ENCODE results near the gene MAMSTR.
"Not testable (repeated sequence)": the region's sequence is repeated elsewhere in the genome, so short reads cannot be mapped to it uniquely, and the experiment has no call there.

The MAMSTR gene

DNA sequence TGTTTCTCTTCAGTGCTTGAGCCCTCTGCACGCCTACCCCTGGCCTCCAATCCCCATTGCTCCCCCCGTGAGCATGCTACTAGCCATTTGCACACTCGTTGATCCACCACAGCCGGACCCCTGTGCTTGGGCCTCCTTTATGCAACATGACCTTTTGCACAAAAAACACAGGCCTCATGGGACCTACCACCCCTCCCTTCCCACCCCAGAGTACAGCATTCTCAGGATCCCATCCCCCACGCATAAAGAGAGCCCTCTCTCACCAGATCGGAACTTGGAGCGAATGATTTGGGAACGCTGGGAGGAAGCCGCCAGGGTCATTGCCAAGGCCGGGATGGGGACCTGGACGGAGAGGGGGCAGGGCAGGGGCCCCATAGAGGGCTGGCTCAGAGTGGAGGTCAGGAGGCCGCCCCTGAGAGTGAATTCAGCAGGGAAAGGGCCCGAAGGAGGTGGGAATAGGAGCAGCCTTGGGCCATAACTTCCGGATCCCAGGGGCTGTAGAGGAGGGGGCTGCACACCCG, 754 bp downstream of the MAMSTR start:
- DNase-seq = no peak

DNA sequence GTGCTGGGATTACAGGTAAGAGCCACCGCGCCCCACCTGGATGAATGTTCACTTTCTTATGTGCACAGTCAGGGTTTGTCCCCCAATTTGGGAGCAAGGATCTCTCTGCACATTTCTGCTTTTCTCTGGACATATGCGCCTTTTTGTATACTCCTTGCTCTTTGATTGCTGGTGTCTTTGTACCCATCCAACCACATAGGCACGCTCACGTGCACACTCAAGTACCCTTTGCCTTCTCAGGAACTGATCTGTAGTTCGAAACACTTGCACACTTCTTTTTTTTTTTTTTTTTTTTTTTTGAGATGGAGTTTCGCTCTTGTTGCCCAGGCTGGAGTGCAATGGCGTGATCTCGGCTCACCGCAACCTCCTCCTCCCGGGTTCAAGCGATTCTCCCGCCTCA, 1.4 kb downstream of the MAMSTR start:
- DNase-seq = not testable (repeated sequence)

DNA sequence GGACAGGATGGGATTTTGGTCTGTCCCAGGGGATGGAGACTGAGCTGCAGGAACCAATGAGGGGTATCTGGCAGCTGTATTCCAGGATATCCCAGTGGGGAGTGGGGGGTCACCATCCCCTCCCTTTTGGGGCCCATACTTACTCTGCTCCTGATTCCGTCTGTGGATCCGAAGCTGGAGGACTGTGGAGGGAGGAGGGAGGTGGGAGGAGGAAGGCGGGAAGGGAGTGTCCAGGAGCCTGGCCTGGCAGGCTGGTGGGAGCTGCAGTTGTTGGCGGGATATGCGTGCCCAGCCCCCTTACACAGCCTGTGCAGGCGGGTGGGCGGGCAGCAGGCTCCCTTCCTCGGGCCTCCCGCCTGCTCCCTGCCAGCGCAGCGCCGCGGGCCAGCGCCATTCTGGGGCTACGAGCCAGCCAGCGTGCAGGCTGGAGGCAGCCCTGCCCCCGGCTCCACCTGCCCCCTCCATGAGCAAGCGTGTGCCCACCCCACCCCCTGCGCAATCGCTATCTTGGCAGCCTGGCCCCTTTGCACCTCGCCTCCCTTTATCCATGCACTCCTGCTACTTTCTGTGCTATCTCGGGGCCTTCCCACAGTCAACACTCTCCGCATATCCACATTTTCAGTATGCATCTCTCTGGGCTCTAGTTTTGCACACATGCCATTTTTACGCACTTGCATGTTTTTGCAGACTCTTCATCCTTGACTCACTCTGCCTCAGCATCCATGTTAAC, 2.8 kb downstream of the MAMSTR start:
- DNase-seq = no peak

DNA sequence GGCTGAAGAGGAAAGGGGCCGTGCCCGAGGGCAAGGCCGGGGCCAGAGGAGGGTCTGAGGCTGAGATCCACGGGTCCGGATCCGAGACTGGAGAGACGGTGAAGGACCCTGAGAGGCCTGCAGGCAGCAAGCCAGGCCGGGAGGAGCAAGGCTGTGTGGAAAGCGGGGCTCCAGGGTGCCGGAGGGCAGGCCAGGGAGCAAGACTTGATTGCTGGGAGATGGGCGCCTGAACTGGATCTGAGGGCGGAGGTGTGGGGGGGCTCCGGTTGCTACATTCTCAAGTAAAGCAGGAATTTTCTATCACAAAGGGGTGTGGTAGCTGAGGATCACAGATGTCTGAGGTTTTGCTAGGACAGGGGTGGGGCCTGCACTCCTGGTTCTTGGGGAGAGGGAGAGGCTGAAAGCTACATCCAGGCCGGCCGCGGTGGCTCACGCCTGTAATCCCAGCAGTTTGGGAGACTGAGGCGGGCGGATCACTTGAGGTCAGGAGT, 3.8 kb downstream of the MAMSTR start:
- DNase-seq = no peak

GRCh38 chr19:48714759-48715675, 4.5 kb downstream of the MAMSTR start:
- no peak for DNase-seq

- DNase-seq = peak; percentile 92
Observed at GRCh38 chr19:48713864-48714755, 5.4 kb downstream of the MAMSTR start.

GRCh38 chr19:48713041-48713863, 6.3 kb downstream of the MAMSTR start:
- DNase-seq = no peak

DNA sequence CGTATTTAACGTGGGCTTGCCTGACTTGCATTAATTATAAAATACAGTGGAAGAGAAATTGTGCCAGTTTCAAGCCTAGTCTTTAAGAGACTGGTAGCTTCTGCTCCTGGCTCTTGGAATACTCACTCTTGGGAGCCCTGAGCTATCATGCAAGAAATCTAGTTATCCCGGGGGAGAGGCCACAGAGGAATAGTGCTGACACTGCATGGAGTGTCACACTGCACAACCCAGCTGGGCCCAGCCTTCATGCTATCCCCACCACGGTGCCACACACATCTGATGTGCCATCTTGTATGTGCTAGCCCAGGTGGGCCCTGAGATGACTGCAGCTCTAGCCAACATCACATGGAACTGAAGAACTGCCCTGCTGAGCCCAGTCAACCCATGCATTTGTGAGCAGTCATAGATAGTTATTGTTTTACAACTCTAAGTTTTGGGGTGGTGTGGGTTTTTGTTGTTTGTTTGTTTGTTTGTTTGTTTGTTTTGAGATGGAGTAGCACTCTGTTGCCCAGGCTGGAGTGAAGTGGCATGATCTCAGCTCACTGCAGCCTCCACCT, 8.3 kb downstream of the MAMSTR start:
- DNase-seq = no peak

DNA sequence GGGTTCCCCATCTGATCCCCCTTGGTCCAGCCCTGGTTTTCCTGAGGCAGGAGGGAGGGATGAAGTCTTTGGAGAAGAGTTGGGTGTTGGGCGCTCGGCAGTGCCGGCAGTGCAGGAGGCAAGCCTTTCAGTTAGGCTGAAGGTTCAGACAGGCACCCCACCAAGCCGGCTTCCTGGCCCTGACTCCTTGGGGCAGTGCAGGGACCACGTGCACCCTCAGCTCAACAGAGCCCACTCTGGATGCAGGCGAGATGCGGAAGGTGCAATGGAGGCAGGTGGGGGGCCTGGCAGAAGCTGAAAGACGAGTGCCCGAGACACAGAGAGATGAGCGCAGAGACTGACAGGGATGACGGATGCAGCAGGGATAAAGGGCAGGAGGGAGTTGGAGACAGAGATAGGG, 11.1 kb downstream of the MAMSTR start:
- DNase-seq = no peak

GRCh38 chr19:48705431-48705830, 14.1 kb downstream of the MAMSTR start:
- DNase-seq = no peak

GRCh38 chr19:48703316-48703715, 16.2 kb downstream of the MAMSTR start:
- no peak for DNase-seq

GRCh38 chr19:48702701-48703100, 16.8 kb downstream of the MAMSTR start:
- no peak for DNase-seq

GRCh38 chr19:48698046-48698445, 21.5 kb downstream of the MAMSTR start:
- DNase-seq = no peak

DNA sequence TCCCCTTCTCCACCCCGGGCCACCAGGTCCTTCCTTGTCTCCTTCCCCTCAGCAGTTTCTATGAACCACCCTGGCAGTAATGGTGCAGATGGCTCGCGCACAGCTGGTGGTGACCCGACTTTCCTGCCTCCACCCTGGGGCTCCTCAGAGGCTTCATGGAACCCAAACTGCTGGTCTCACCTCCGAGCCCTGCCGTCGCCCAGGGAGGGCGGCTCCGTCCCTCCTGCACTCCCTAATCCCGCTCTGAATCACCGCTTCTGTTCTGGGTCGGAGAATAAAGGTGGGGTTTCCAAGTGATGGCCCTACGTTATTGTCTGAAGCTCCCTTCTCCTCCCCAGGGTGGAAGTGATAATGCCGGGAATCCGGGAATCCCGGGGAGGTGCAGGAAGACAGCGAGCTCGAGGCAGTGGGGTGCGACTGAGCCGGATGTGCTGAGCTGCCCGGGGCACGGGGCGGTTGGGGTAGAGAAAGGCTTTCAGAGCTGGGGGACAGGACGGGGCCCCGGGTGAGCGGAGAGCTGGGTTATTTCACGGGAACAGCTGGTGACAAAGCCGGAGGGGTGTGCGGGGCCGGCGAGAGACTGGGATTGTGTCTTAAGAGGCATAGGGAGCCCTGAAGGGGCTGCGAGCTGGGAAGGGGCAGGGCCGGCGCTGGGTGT, 23.0 kb downstream of the MAMSTR start:
- DNase-seq = no peak

DNA sequence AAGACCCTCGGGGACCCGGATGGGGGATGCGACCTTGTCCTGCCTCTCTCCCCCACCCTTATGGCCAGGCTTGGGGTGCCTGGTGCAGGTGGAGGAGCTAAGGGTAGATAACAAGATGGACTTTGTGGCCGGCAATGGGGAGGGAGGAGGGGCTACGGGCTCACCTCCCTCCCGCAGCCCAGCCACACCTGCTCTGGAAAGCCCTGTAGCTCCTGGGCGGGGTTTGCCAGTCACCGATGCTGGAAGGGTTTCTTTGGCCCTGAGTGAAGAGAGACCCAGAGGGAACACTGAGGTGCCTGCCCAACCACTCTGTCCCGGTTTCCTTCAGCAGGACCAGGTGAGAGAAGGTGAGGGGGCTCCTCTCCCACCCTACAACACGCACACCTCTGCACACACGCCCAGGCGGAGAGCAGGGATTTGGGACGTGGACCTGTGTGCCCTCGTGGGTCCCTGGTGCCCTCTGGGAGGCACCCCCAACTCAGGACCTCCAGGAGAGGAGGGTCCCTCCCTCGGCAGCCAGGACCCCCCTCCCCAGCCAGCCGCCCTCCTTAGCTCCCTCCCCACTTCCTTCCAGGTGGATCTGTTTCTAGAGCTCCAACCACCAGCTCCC, 23.7 kb downstream of the MAMSTR start, which contains the start of gene FUT2:
Gene FUT2 (plus strand): TSS at position 229 of the 610 bp plus-strand sequence. CDS start 6,986 bp downstream, outside the sequence.
- no peak for DNase-seq

DNA sequence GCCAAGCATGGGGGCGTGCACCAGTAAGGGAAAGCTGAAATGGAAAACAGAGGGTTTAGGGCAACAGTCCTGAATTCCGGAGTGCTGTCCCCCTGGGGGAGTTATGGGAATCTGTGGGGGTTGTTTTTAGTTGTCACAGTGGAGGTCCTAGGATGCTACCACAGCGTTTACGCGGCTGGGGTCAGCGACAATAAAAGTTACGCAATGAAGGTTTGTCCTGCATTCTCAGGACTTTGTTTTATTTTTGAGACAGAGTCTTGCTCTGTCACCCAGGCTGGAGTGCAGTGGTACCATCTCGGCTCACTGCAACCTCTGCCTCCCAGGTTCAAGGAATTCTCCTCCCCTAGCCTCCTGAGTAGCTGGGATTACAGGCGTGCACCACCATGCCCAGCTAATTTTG, 25.9 kb downstream of the MAMSTR start:
- DNase-seq = not testable (repeated sequence)

DNA sequence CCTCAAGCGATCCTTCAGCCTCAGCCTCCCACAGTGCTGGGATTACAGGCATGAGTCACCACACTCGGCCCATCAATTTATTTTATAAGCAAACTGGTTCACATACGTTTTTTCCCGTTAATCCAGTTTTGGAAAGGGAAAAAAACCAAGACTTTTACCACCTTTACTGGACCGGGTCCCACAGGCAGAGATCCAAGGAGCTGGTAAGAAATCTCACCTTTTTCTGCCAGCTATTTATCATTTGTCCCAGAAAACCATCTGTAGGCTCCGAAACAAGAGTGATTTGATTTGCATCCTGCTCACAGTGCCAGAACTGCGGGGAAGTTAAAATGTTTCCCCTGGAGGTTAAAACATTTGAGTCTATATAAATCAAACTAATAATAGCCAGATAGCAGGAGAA, 30.1 kb downstream of the MAMSTR start:
- no peak for DNase-seq

DNA sequence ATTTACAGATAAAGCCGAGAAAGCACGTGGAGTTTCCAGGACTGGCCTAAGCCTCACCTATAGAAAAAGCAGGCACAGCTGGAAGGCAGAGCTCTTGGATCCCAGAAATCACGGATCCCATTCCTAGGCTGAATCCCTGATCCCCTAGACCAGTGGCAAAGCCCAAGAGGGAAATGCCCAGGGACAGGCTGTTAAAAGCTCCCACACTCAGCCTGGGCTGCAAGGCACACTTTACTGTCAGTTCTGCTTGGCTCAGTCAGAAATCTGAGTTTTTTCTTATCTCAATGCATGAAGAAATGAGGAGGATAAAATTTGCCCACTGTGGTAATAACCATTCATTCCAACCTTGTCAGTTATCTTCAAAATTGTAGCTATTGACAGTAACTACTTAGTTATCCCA, 31.7 kb downstream of the MAMSTR start:
- DNase-seq = no peak

DNA sequence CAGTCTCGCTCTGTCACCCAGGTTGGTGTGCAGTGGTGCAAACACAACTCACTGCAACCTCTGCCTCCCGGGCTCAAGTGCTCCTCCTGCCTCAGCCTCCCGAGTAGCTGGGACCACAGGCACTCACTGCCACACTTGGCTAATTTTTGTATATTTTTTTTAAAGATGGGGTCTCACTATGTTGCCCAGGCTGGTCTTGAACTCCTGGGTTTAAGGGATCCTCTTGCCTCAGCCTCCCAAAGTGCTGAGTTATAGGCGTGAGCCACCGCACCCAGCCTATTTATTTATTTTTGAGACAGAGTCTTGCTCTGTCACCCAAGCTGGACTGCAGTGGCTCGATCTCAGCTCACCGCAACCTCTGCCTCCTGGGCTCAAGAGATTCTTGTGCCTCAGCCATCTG, 32.9 kb downstream of the MAMSTR start:
- DNase-seq = not testable (repeated sequence)

- DNase-seq = no peak
Observed at GRCh38 chr19:48686088-48686487, 33.4 kb downstream of the MAMSTR start.
